GM12878 (cell line): Measurements from ENCODE around the gene FOXR1.

Experiments used
- BHLHE40 ChIP-seq, 2 experiments: fragments of 450-650 bp in 1 of 2; IDR thresholded peaks; 2 replicates each; pipeline ENCODE4 v1.6.1; 2011 to 2017; ENCODE audit warnings: low read depth in 2 of 2, borderline replicate concordance in 1 of 2, improper control_type of control experiment in 1 of 2, low read length in 1 of 2, mild to moderate bottlenecking in 1 of 2
- HCFC1 ChIP-seq: fragments of 150-350 bp; IDR thresholded peaks from 2 replicates; pipeline ENCODE4 v1.6.1; 2014; ENCODE audit warnings: low read length
- HDAC2 ChIP-seq: fragments of 200-600 bp; sonication (generic); IDR thresholded peaks from 2 replicates; pipeline ENCODE4 v1.6.1; 2017
- IKZF2 ChIP-seq, 2 experiments: fragments of 450-650 bp; IDR thresholded peaks; 2 replicates each; pipeline ENCODE4 v1.6.1; 2017; ENCODE audit warnings: mild to moderate bottlenecking in 2 of 2, moderate library complexity in 2 of 2
- RCOR1 ChIP-seq: conservative IDR thresholded peaks from 2 replicates; pipeline ENCODE4 v1.6.1; 2012; ENCODE audit warnings: low read depth, low read length, improper control_type of control experiment
- SP1 ChIP-seq: IDR thresholded peaks from one replicate; pipeline ENCODE4 v1.6.1; 2011; ENCODE audit warnings: low read depth, low read length
- TF ChIP-seq, protein P1 (sequence below): IDR thresholded peaks from 2 replicates; pipeline ENCODE4 v1.6.1; 2012; ENCODE audit warnings: mild to moderate bottlenecking, low read depth, low read length
- TF ChIP-seq, protein P2 (sequence below), 3 experiments: IDR thresholded peaks in 2 of 3; conservative IDR thresholded peaks in 1 of 3; 2 replicates each; pipeline ENCODE4 v1.5.1; 2011; ENCODE audit warnings: low read depth in 3 of 3, low read length in 3 of 3, mild to moderate bottlenecking in 3 of 3, control low read depth in 2 of 3, moderate library complexity in 2 of 3, inconsistent platforms in 1 of 3, mixed read lengths in 1 of 3; ENCODE audit not compliant: control insufficient read depth in 2 of 3, insufficient read depth in 1 of 3; ENCODE audit errors: extremely low read depth in 1 of 3

DNA sequence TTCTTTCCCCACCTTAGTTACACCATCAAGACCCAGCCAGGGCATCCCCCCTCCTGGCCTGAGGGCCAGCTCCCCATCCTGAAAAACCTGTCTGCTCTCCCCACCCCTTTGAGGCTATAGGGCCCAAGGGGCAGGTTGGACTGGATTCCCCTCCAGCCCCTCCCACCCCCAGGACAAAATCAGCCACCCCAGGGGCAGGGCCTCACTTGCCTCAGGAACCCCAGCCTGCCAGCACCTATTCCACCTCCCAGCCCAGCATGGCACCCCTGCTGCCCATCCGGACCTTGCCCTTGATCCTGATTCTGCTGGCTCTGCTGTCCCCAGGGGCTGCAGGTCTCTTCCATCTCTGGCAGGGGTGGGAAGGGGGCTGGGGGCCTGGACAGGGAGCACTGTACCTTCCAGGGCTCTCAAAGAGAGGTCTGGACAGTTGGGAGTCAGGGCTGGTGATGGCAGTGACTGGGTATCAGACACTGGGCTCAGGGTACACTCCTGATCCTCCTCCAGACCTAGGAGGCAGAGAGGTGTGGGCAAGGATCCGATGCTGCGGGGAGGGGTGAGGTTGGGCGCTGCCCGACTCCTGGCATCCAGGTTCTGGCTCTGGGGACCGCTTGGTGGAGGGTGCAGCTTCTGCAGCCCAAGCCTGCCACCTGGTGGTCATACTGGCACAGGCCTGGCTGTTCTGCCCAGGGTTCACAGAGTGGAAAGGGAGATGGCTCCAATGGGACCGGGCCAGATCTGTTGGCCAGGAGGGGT, 15.3 kb upstream of the FOXR1 start, which contains the start of gene UPK2:
- TF ChIP-seq, protein P1, sequence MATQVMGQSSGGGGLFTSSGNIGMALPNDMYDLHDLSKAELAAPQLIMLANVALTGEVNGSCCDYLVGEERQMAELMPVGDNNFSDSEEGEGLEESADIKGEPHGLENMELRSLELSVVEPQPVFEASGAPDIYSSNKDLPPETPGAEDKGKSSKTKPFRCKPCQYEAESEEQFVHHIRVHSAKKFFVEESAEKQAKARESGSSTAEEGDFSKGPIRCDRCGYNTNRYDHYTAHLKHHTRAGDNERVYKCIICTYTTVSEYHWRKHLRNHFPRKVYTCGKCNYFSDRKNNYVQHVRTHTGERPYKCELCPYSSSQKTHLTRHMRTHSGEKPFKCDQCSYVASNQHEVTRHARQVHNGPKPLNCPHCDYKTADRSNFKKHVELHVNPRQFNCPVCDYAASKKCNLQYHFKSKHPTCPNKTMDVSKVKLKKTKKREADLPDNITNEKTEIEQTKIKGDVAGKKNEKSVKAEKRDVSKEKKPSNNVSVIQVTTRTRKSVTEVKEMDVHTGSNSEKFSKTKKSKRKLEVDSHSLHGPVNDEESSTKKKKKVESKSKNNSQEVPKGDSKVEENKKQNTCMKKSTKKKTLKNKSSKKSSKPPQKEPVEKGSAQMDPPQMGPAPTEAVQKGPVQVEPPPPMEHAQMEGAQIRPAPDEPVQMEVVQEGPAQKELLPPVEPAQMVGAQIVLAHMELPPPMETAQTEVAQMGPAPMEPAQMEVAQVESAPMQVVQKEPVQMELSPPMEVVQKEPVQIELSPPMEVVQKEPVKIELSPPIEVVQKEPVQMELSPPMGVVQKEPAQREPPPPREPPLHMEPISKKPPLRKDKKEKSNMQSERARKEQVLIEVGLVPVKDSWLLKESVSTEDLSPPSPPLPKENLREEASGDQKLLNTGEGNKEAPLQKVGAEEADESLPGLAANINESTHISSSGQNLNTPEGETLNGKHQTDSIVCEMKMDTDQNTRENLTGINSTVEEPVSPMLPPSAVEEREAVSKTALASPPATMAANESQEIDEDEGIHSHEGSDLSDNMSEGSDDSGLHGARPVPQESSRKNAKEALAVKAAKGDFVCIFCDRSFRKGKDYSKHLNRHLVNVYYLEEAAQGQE: no peak
- TF ChIP-seq RCOR1 (no peak), IKZF2 (IDR thresholded peaks at IDR 0.05) (no peak), HCFC1 (no peak), BHLHE40 (IDR thresholded peaks at IDR 0.05; ENCODE audit: borderline replicate concordance in 1 of 2, low read depth in 2 of 2, low read length in 1 of 2) (peak in 1 of 2 experiments; percentile 7; a peak in 1 of 4 replicates), SP1 (no peak), HDAC2 (no peak)
- TF ChIP-seq, protein P2, sequence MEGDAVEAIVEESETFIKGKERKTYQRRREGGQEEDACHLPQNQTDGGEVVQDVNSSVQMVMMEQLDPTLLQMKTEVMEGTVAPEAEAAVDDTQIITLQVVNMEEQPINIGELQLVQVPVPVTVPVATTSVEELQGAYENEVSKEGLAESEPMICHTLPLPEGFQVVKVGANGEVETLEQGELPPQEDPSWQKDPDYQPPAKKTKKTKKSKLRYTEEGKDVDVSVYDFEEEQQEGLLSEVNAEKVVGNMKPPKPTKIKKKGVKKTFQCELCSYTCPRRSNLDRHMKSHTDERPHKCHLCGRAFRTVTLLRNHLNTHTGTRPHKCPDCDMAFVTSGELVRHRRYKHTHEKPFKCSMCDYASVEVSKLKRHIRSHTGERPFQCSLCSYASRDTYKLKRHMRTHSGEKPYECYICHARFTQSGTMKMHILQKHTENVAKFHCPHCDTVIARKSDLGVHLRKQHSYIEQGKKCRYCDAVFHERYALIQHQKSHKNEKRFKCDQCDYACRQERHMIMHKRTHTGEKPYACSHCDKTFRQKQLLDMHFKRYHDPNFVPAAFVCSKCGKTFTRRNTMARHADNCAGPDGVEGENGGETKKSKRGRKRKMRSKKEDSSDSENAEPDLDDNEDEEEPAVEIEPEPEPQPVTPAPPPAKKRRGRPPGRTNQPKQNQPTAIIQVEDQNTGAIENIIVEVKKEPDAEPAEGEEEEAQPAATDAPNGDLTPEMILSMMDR (IDR thresholded peaks at IDR 0.05 in 2 of 3, conservative IDR thresholded peaks at IDR 0.05 in 1 of 3; ENCODE audit: control insufficient read depth in 2 of 3, extremely low read depth in 1 of 3, insufficient read depth in 1 of 3, low read depth in 3 of 3, low read length in 3 of 3): peak; percentile 91 to 98 (median 97)
